HG03280 (cell line): ENCODE measurements around the gene TMCO2.
"Not testable (repeated sequence)": the region's sequence is repeated elsewhere in the genome, so short reads cannot be mapped to it uniquely, and the experiment has no call there.

Experiments used
- ATAC-seq: cut with Tn5 transposase; IDR thresholded peaks from one replicate; pipeline ENCODE4 v1.9.1; 2021; ENCODE audit warnings: mild to moderate bottlenecking, moderate library complexity; ENCODE audit not compliant: unreplicated experiment

Gene TMCO2

GRCh38 chr1:40247655-40248054, at the start of gene TMCO2:
TSS of gene TMCO2 (plus strand) at chr1:40247937. CDS start at chr1:40247994, 57 bp downstream.
- no peak for ATAC-seq

GRCh38 chr1:40199126-40199525, 48.6 kb upstream of the TMCO2 start:
- ATAC-seq = no peak

- no peak for ATAC-seq
Observed at GRCh38 chr1:40204856-40205255, 42.9 kb upstream of the TMCO2 start.

GRCh38 chr1:40210511-40211204, 37.1 kb upstream of the TMCO2 start:
- ATAC-seq = no peak

- no peak for ATAC-seq
Observed at GRCh38 chr1:40218333-40218732, 29.4 kb upstream of the TMCO2 start.

- ATAC-seq = not testable (repeated sequence)
Observed at GRCh38 chr1:40221471-40221905, 26.2 kb upstream of the TMCO2 start.

- no peak for ATAC-seq
Observed at GRCh38 chr1:40221977-40222772, 25.6 kb upstream of the TMCO2 start.

- no peak for ATAC-seq
Observed at GRCh38 chr1:40224040-40224439, 23.7 kb upstream of the TMCO2 start.

GRCh38 chr1:40226192-40226591, 21.5 kb upstream of the TMCO2 start:
- no peak for ATAC-seq

- peak; percentile 83 for ATAC-seq
Observed at GRCh38 chr1:40232444-40232843, 15.3 kb upstream of the TMCO2 start.

- no peak for ATAC-seq
Observed at GRCh38 chr1:40239626-40240025, 8.1 kb upstream of the TMCO2 start.

GRCh38 chr1:40240390-40240789, 7.3 kb upstream of the TMCO2 start:
- ATAC-seq = no peak

GRCh38 chr1:40241362-40241761, 6.4 kb upstream of the TMCO2 start:
- peak; percentile 11 for ATAC-seq

GRCh38 chr1:40243351-40243750, 4.4 kb upstream of the TMCO2 start:
- ATAC-seq = no peak

- no peak for ATAC-seq
Observed at GRCh38 chr1:40244138-40244744, 3.5 kb upstream of the TMCO2 start.

- ATAC-seq = no peak
Observed at GRCh38 chr1:40245686-40246085, 2.1 kb upstream of the TMCO2 start.

- ATAC-seq = no peak
Observed at GRCh38 chr1:40248412-40248811, 675 bp downstream of the TMCO2 start.

GRCh38 chr1:40251456-40251855, 3.7 kb downstream of the TMCO2 start:
- no peak for ATAC-seq

GRCh38 chr1:40252601-40253000, 4.9 kb downstream of the TMCO2 start:
- no peak for ATAC-seq

- no peak for ATAC-seq
Observed at GRCh38 chr1:40255231-40255630, 7.5 kb downstream of the TMCO2 start.

GRCh38 chr1:40256401-40257084, 8.8 kb downstream of the TMCO2 start:
- ATAC-seq = no peak
